H1 (cell line): ENCODE measurements around the gene QRICH2. TPM values are rescaled to one million over a fixed set of nuclear protein-coding genes. Genes with fewer than 3 reads are reported as not detected.

Experiments
- CHD7 ChIP-seq: fragments of 300-600 bp; sonication (generic); IDR thresholded peaks from 2 replicates; pipeline ENCODE4 v1.7.1; 2012; ENCODE audit warnings: low read length, moderate library complexity, mild to moderate bottlenecking, inconsistent platforms; ENCODE audit not compliant: insufficient replicate concordance
- NRF1 ChIP-seq: IDR thresholded peaks from 2 replicates; pipeline ENCODE4 v1.6.1; 2011; ENCODE audit warnings: mild to moderate bottlenecking, low read depth, low read length, improper control_type of control experiment
- RBBP5 ChIP-seq: IDR thresholded peaks from 2 replicates; pipeline ENCODE4 v1.7.1; 2012; ENCODE audit warnings: low read depth, mild to moderate bottlenecking, inconsistent platforms, low read length, moderate library complexity, borderline replicate concordance
- polyA plus RNA-seq, 7 experiments: library from polyadenylated mRNA; depleted of rRNA in 3 of 7; stranded (reverse) in 5 of 7; unstranded in 2 of 7; fragments of >200 nt in 5 of 7; fragments of 200-250 nt in 2 of 7; gene quantifications; 1 replicate in 5 of 7; 2 replicates in 1 of 7; 4 replicates in 1 of 7; pipeline versions ENCODE4 v1.2.1 to v1.2.3, GENCODE V29; 2011 to 2013; ENCODE audit warnings: missing spikeins in 2 of 7, mixed read lengths in 2 of 7
- total RNA-seq: library from RNA; stranded (reverse); fragmentation: NEBNext Ultra II Directional; extraction: Animal tissue kit (Norgen Biotek cat#: 25700); gene quantifications from 2 replicates; pipeline ENCODE4 v1.2.1, GENCODE V29; 2021

The QRICH2 gene
- total and polyA plus RNA-seq, 2 of the 8 experiments (the other 6 are each of a cell fraction or from before 2014, with no cell fraction given) = 2.8 to 3.8 TPM

- TF ChIP-seq RBBP5 (no peak), CHD7 (no peak), NRF1 (no peak)
These were observed 30.5 kb downstream of the QRICH2 start (continued) for GRCh38 chr17:76277300-76278267.
